CD4-positive, alpha-beta T cell treated with Interleukin-21 for 1 hour (primary cell): ENCODE data around the gene SLC1A5.
A peak's percentile ranks its signal among the peaks of the same experiment; 100 is the strongest.
"Not testable (repeated sequence)": the region's sequence is repeated elsewhere in the genome, so short reads cannot be mapped to it uniquely, and the experiment has no call there.

ENCODE experiments used
- DNase-seq: peaks from one replicate; pipeline ENCODE4 v3.0.0-alpha.2; 2020

The SLC1A5 gene

GRCh38 chr19:46788262-46788967 is at the start of gene SLC1A5:
TSS of gene SLC1A5 (minus strand) at chr19:46788594. CDS start at chr19:46787965, 629 bp downstream.
- peak; percentile 99 for DNase-seq

- no peak for DNase-seq
These were observed 49.8 kb upstream of the SLC1A5 start for GRCh38 chr19:46838160-46838559.

- DNase-seq, result no peak
These were observed 46.6 kb upstream of the SLC1A5 start for GRCh38 chr19:46834984-46835383.

- DNase-seq, result no peak
These were observed 45.7 kb upstream of the SLC1A5 start for GRCh38 chr19:46834121-46834520.

- DNase-seq, result no peak
These were observed 42.5 kb upstream of the SLC1A5 start for GRCh38 chr19:46830864-46831263.

GRCh38 chr19:46828484-46828883 is 40.1 kb upstream of the SLC1A5 start:
- DNase-seq, result no peak

GRCh38 chr19:46825731-46826055 is 37.3 kb upstream of the SLC1A5 start:
- no peak for DNase-seq

- DNase-seq, result peak; percentile 43
These were observed 36.7 kb upstream of the SLC1A5 start for GRCh38 chr19:46824890-46825730.

- no peak for DNase-seq
These were observed 34.7 kb upstream of the SLC1A5 start for GRCh38 chr19:46823049-46823448.

- not testable (repeated sequence) for DNase-seq
These were observed 34.0 kb upstream of the SLC1A5 start for GRCh38 chr19:46822410-46822787.

- DNase-seq, result peak; percentile 73
These were observed 33.4 kb upstream of the SLC1A5 start for GRCh38 chr19:46821512-46822409.

- DNase-seq, result peak; percentile 10
These were observed 30.4 kb upstream of the SLC1A5 start for GRCh38 chr19:46818812-46819211.

- DNase-seq, result no peak
These were observed 27.6 kb upstream of the SLC1A5 start for GRCh38 chr19:46815833-46816627.

- DNase-seq, result no peak
These were observed 25.5 kb upstream of the SLC1A5 start for GRCh38 chr19:46813839-46814358.

GRCh38 chr19:46812977-46813838 is 24.8 kb upstream of the SLC1A5 start:
- DNase-seq, result no peak

- no peak for DNase-seq
These were observed 21.3 kb upstream of the SLC1A5 start for GRCh38 chr19:46809534-46810272.

- no peak for DNase-seq
These were observed 18.3 kb upstream of the SLC1A5 start for GRCh38 chr19:46806656-46807055.

- DNase-seq, result not testable (repeated sequence)
These were observed 16.0 kb upstream of the SLC1A5 start for GRCh38 chr19:46804432-46804831.

GRCh38 chr19:46803555-46803954 is 15.2 kb upstream of the SLC1A5 start:
- no peak for DNase-seq

GRCh38 chr19:46802152-46802551 is 13.8 kb upstream of the SLC1A5 start:
- no peak for DNase-seq
